GM23338 (cell line): Measurements from ENCODE around the gene DNAJC5G. TPM values are rescaled to one million over a fixed set of nuclear protein-coding genes. Genes with fewer than 3 reads are reported as not detected.
"Not testable (repeated sequence)": the region's sequence is repeated elsewhere in the genome, so short reads cannot be mapped to it uniquely, and the experiment has no call there.

ENCODE experiments used
- ATAC-seq: fragments of 200-7000 bp; cut with Tn5 transposase; 3 replicates; pipeline ENCODE4 v1.9.1; 2020
- DNase-seq: peaks from one replicate; pipeline ENCODE4 v3.0.0-alpha.2; 2015; ENCODE audit warnings: low spot score
- H2AFZ ChIP-seq: fragments of 200-600 bp; sonication (generic); 2 replicates; pipeline ENCODE4 v1.8.0; 2016; ENCODE audit warnings: antibody characterized with exemption, mild to moderate bottlenecking, moderate library complexity
- H3F3A ChIP-seq: fragments of 200-600 bp; sonication (generic); replicated peaks from 2 replicates; pipeline ENCODE4 v1.8.0; 2017; ENCODE audit warnings: antibody characterized with exemption, mixed run types, low read depth
- H3K27ac ChIP-seq: fragments of 200-600 bp; sonication (generic); 2 replicates; pipeline ENCODE4 v1.6.1; 2016; ENCODE audit warnings: low read depth
- H3K27me3 ChIP-seq: fragments of 200-600 bp; sonication (generic); 2 replicates; pipeline ENCODE4 v1.8.0; 2016; ENCODE audit warnings: mild to moderate bottlenecking, mixed run types, moderate library complexity; ENCODE audit not compliant: insufficient read depth
- H3K36me3 ChIP-seq: fragments of 200-600 bp; sonication (generic); 2 replicates; pipeline ENCODE4 v1.8.0; 2016; ENCODE audit warnings: mild to moderate bottlenecking; ENCODE audit not compliant: insufficient read depth
- H3K4me1 ChIP-seq: fragments of 200-600 bp; sonication (generic); 2 replicates; pipeline ENCODE4 v1.8.0; 2016; ENCODE audit warnings: mild to moderate bottlenecking, moderate library complexity; ENCODE audit not compliant: insufficient read depth
- H3K4me2 ChIP-seq: fragments of 200-600 bp; sonication (generic); 2 replicates; pipeline ENCODE4 v1.7.1; 2017; ENCODE audit warnings: mixed run types
- H3K4me3 ChIP-seq: fragments of 200-600 bp; sonication (generic); 2 replicates; pipeline ENCODE4 v1.6.1; 2016; ENCODE audit warnings: mixed run types
- H3K79me2 ChIP-seq: fragments of 200-600 bp; sonication (generic); replicated peaks from 2 replicates; pipeline ENCODE4 v1.8.0; 2017; ENCODE audit warnings: mild to moderate bottlenecking; ENCODE audit not compliant: insufficient read depth
- H3K9me2 ChIP-seq: fragments of 200-600 bp; sonication (generic); 2 replicates; pipeline ENCODE4 v1.8.0; 2017; ENCODE audit not compliant: insufficient read depth
- H4K20me1 ChIP-seq: fragments of 200-600 bp; sonication (generic); replicated peaks from 2 replicates; pipeline ENCODE4 v1.8.0; 2017; ENCODE audit warnings: mild to moderate bottlenecking; ENCODE audit not compliant: insufficient read depth
- H3K27ac Mint-ChIP-seq: 2 replicates; pipeline ENCODE4 v1.8.0; 2020; ENCODE audit warnings: inconsistent platforms, mild to moderate bottlenecking, moderate library complexity, mixed read lengths
- H3K27me3 Mint-ChIP-seq: 3 replicates; pipeline ENCODE4 v1.8.0; 2022; ENCODE audit warnings: low read depth, mild to moderate bottlenecking, moderate library complexity, mixed read lengths, inconsistent platforms; ENCODE audit not compliant: insufficient read depth, poor library complexity
- H3K36me3 Mint-ChIP-seq: 3 replicates; pipeline ENCODE4 v1.8.0; 2021; ENCODE audit warnings: low read depth, mild to moderate bottlenecking, inconsistent platforms, moderate library complexity, mixed read lengths
- H3K4me1 Mint-ChIP-seq: 3 replicates; pipeline ENCODE4 v1.8.0; 2020; ENCODE audit warnings: mild to moderate bottlenecking, inconsistent platforms, mixed read lengths
- H3K4me3 Mint-ChIP-seq: 3 replicates; pipeline ENCODE4 v1.8.0; 2021; ENCODE audit warnings: moderate library complexity, mild to moderate bottlenecking, inconsistent platforms, mixed read lengths
- H3K9me3 Mint-ChIP-seq: 3 replicates; pipeline ENCODE4 v1.8.0; 2020; ENCODE audit warnings: moderate library complexity, mild to moderate bottlenecking, inconsistent platforms, mixed read lengths
- STAT1 ChIP-seq: IDR thresholded peaks from one replicate; pipeline ENCODE4 v1.6.1; 2016; ENCODE audit warnings: antibody characterized with exemption; ENCODE audit not compliant: unreplicated experiment
- ZNF114 ChIP-seq: fragments of 250-450 bp; sonication (Bioruptor Pico); IDR thresholded peaks from 2 replicates; pipeline ENCODE4 v1.5.0; 2020; ENCODE audit warnings: mild to moderate bottlenecking, moderate library complexity
- ZNF331 ChIP-seq: fragments of 250-450 bp; sonication (Bioruptor Pico); IDR thresholded peaks from 2 replicates; pipeline ENCODE4 v1.5.0; 2020; ENCODE audit warnings: low read depth, mild to moderate bottlenecking, moderate library complexity
- polyA plus RNA-seq: library from polyadenylated mRNA; unstranded; fragments of >200 nt; fragmentation: Nextera tagmentation; extraction: Ambion mirVana; gene quantifications from 2 replicates; pipeline ENCODE4 v1.2.1, GENCODE V29; 2016
- total RNA-seq: library from RNA; depleted of rRNA; stranded (reverse); fragments of >200 nt; shearing (Covaris generic); gene quantifications from 2 replicates; pipeline ENCODE4 v1.2.3, GENCODE V29; 2014
- TF ChIP-seq, protein P1 (sequence below), 2 experiments: fragments of 200-600 bp in 1 of 2; sonication (generic) in 1 of 2; conservative IDR thresholded peaks; 2 replicates each; pipeline versions ENCODE4 v1.5.1 to v1.6.1; 2016 to 2017; ENCODE audit warnings: antibody characterized with exemption in 2 of 2, low read depth in 2 of 2, mild to moderate bottlenecking in 2 of 2, moderate library complexity in 1 of 2
- TF ChIP-seq, protein P2 (sequence below): fragments of 250-450 bp; sonication (Bioruptor Pico); IDR thresholded peaks from 2 replicates; pipeline ENCODE4 v1.5.0; 2020; ENCODE audit warnings: mild to moderate bottlenecking, moderate library complexity
- TF ChIP-seq, protein P3 (sequence below): IDR thresholded peaks from 2 replicates; pipeline ENCODE4 v1.6.1; 2016; ENCODE audit warnings: antibody characterized with exemption

DNAJC5G gene
- total and polyA plus RNA-seq, 2 experiments from 2014 or later: 0.59 TPM; not detected in 1

DNA sequence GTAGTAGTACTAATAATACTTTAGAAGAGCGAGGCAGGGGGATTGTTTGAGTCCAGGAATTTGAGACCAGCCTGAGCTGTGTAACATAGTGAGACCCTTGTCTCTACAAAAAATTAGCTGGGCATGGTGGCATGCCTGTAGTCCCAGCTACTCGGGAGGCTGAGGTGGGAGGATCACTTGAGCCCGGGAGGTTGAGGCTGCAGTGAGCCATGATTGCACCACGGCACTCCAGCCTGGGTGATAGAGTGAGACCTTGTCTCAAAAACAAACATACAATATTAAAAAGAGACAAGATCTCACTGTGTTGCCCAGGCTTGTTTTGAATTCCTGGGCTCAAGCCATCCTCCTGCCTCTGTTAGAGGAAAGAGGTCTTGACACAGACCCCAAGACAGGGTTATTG lies 25.4 kb downstream of the DNAJC5G start:
- not testable (repeated sequence) for H3K4me1 ChIP-seq, H3K4me3 ChIP-seq, H3K9me2 ChIP-seq, H3K79me2 ChIP-seq, H3K27ac Mint-ChIP-seq, H3F3A ChIP-seq, H3K4me1 Mint-ChIP-seq, ATAC-seq, DNase-seq, H3K4me3 Mint-ChIP-seq, H4K20me1 ChIP-seq, H3K9me3 Mint-ChIP-seq, H3K36me3 Mint-ChIP-seq, H3K4me2 ChIP-seq, H3K36me3 ChIP-seq, H3K27ac ChIP-seq, H2AFZ ChIP-seq
- peaks cover 14% of the 10 kb centered on the region for H3K27me3 ChIP-seq
- H3K27me3 Mint-ChIP-seq: peaks cover 15% of the 10 kb centered on the region

- H3K9me3 Mint-ChIP-seq: no peaks in the 10 kb centered on the region
- Histone ChIP-seq H3K4me2 (peak overlapping the region; percentile 68), H3K4me1 (peaks cover 9% of the 10 kb centered on the region), H3K79me2 (no peaks in the 10 kb centered on the region), H3K9me2 (no peaks in the 10 kb centered on the region), H3K4me3 (peak overlapping the region; percentile 43; the same call in 1 of the 2 replicates), H3K27ac (no peak overlapping the region), H3F3A (peaks cover 5% of the 10 kb centered on the region; the same call in 1 of the 2 replicates), H4K20me1 (no peaks in the 10 kb centered on the region), H2AFZ (peak overlapping the region; percentile 92), H3K27me3 (peaks cover 41% of the 10 kb centered on the region), H3K36me3 (no peaks in the 10 kb centered on the region)
- H3K27me3 Mint-ChIP-seq: peaks cover 40% of the 10 kb centered on the region
- no peak overlapping the region for H3K27ac Mint-ChIP-seq
- H3K36me3 Mint-ChIP-seq: no peaks in the 10 kb centered on the region
- H3K4me1 Mint-ChIP-seq: peaks cover 6% of the 10 kb centered on the region
- DNase-seq: peak; percentile 91
- ATAC-seq: peak; percentile 3
- TF ChIP-seq STAT1 (no peak), ZNF114 (CRISPR knock-in tag) (no peak), ZNF331 (CRISPR knock-in tag) (no peak)
- TF ChIP-seq, protein P1, sequence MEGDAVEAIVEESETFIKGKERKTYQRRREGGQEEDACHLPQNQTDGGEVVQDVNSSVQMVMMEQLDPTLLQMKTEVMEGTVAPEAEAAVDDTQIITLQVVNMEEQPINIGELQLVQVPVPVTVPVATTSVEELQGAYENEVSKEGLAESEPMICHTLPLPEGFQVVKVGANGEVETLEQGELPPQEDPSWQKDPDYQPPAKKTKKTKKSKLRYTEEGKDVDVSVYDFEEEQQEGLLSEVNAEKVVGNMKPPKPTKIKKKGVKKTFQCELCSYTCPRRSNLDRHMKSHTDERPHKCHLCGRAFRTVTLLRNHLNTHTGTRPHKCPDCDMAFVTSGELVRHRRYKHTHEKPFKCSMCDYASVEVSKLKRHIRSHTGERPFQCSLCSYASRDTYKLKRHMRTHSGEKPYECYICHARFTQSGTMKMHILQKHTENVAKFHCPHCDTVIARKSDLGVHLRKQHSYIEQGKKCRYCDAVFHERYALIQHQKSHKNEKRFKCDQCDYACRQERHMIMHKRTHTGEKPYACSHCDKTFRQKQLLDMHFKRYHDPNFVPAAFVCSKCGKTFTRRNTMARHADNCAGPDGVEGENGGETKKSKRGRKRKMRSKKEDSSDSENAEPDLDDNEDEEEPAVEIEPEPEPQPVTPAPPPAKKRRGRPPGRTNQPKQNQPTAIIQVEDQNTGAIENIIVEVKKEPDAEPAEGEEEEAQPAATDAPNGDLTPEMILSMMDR (conservative IDR thresholded peaks at IDR 0.05; ENCODE audit: low read depth in 2 of 2): peak; percentile 82 to 94
- TF ChIP-seq, protein P2, sequence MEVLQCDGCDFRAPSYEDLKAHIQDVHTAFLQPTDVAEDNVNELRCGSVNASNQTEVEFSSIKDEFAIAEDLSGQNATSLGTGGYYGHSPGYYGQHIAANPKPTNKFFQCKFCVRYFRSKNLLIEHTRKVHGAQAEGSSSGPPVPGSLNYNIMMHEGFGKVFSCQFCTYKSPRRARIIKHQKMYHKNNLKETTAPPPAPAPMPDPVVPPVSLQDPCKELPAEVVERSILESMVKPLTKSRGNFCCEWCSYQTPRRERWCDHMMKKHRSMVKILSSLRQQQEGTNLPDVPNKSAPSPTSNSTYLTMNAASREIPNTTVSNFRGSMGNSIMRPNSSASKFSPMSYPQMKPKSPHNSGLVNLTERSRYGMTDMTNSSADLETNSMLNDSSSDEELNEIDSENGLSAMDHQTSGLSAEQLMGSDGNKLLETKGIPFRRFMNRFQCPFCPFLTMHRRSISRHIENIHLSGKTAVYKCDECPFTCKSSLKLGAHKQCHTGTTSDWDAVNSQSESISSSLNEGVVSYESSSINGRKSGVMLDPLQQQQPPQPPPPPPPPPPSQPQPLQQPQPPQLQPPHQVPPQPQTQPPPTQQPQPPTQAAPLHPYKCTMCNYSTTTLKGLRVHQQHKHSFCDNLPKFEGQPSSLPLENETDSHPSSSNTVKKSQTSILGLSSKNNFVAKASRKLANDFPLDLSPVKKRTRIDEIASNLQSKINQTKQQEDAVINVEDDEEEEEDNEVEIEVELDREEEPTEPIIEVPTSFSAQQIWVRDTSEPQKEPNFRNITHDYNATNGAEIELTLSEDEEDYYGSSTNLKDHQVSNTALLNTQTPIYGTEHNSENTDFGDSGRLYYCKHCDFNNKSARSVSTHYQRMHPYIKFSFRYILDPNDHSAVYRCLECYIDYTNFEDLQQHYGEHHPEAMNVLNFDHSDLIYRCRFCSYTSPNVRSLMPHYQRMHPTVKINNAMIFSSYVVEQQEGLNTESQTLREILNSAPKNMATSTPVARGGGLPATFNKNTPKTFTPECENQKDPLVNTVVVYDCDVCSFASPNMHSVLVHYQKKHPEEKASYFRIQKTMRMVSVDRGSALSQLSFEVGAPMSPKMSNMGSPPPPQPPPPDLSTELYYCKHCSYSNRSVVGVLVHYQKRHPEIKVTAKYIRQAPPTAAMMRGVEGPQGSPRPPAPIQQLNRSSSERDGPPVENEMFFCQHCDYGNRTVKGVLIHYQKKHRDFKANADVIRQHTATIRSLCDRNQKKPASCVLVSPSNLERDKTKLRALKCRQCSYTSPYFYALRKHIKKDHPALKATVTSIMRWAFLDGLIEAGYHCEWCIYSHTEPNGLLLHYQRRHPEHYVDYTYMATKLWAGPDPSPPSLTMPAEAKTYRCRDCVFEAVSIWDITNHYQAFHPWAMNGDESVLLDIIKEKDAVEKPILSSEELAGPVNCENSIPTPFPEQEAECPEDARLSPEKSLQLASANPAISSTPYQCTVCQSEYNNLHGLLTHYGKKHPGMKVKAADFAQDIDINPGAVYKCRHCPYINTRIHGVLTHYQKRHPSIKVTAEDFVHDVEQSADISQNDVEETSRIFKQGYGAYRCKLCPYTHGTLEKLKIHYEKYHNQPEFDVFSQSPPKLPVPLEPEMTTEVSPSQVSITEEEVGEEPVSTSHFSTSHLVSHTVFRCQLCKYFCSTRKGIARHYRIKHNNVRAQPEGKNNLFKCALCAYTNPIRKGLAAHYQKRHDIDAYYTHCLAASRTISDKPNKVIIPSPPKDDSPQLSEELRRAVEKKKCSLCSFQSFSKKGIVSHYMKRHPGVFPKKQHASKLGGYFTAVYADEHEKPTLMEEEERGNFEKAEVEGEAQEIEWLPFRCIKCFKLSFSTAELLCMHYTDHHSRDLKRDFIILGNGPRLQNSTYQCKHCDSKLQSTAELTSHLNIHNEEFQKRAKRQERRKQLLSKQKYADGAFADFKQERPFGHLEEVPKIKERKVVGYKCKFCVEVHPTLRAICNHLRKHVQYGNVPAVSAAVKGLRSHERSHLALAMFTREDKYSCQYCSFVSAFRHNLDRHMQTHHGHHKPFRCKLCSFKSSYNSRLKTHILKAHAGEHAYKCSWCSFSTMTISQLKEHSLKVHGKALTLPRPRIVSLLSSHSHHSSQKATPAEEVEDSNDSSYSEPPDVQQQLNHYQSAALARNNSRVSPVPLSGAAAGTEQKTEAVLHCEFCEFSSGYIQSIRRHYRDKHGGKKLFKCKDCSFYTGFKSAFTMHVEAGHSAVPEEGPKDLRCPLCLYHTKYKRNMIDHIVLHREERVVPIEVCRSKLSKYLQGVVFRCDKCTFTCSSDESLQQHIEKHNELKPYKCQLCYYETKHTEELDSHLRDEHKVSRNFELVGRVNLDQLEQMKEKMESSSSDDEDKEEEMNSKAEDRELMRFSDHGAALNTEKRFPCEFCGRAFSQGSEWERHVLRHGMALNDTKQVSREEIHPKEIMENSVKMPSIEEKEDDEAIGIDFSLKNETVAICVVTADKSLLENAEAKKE: no peak
- TF ChIP-seq, protein P3, sequence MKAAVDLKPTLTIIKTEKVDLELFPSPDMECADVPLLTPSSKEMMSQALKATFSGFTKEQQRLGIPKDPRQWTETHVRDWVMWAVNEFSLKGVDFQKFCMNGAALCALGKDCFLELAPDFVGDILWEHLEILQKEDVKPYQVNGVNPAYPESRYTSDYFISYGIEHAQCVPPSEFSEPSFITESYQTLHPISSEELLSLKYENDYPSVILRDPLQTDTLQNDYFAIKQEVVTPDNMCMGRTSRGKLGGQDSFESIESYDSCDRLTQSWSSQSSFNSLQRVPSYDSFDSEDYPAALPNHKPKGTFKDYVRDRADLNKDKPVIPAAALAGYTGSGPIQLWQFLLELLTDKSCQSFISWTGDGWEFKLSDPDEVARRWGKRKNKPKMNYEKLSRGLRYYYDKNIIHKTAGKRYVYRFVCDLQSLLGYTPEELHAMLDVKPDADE: no peak
- H3K4me3 Mint-ChIP-seq: peak overlapping the region; percentile 49; the same call in 2 of the 3 replicates
Observed at GRCh38 chr2:27303093-27304025, 28.1 kb downstream of the DNAJC5G start.
